Measurements from ENCODE around the gene NTNG2. TPM values are rescaled to one million over a fixed set of nuclear protein-coding genes. Genes with fewer than 3 reads are reported as not detected.

Gene NTNG2
- total and polyA plus RNA-seq, 10 of the 15 experiments (the other 5 are each of a cell fraction or from before 2014, with no cell fraction given) = 0.37 to 0.79 (median 0.45) TPM; not detected in 6

GRCh38 chr9:132249123-132249522 lies 87.3 kb downstream of the NTNG2 start (continued):
- TF ChIP-seq BCL3 (IDR thresholded peaks at IDR 0.05; ENCODE audit: borderline replicate concordance, insufficient read depth, low read depth, low read length, poor library complexity, severe bottlenecking) (no peak), IRF3 (IDR thresholded peaks at IDR 0.05) (no peak), MEF2B (IDR thresholded peaks at IDR 0.05; ENCODE audit: partially characterized antibody, poor library complexity, severe bottlenecking) (no peak)

- BruUV-seq (replicated peaks) = no TSS peak
Observed at GRCh38 chr9:132249690-132250089, 87.8 kb downstream of the NTNG2 start.

More at GRCh38 chr9:132249690-132250089, 87.8 kb downstream of the NTNG2 start:
- no peak overlapping the region for H2AFZ ChIP-seq (ENCODE audit: control insufficient read depth, low read depth, low read length)
- H3K4me2 ChIP-seq (ENCODE audit: control insufficient read depth, insufficient read depth) = no peak overlapping the region
- no peaks in the 10 kb centered on the region; the same call in 2 of the 3 replicates for H3K9me3 ChIP-seq (replicated peaks; ENCODE audit: control insufficient read depth, insufficient read depth, low read length)
- in situ Hi-C loops (cut with MboI) = loop anchor here (5.0 to 25.0 kb wide), 2 partner anchors 487 to 662 kb away; no protein-coding TSS in a partner anchor
- H3K4me3 ChIP-seq = no peak overlapping the region
- FAIRE-seq (no peak), DNase-seq (ENCODE audit: low read depth, low spot score) (no peak), ATAC-seq (no peak)
- H3K9ac ChIP-seq (ENCODE audit: control insufficient read depth, insufficient read depth, low read length) = no peak overlapping the region
- H4K20me1 ChIP-seq (ENCODE audit: control insufficient read depth, insufficient read depth) = no peaks in the 10 kb centered on the region
- H3K4me1 ChIP-seq (ENCODE audit: control insufficient read depth, insufficient read depth, low read length) = no peaks in the 10 kb centered on the region
- no peaks in the 10 kb centered on the region for H3K79me2 ChIP-seq (ENCODE audit: control insufficient read depth, insufficient read depth, low read length)
- H3K27me3 ChIP-seq (replicated peaks in 1 of 2; ENCODE audit: control insufficient read depth in 2 of 2, insufficient read depth in 2 of 2, low read length in 1 of 2) = no peaks in the 10 kb centered on the region; a peak in 1 of 4 replicates
- no peak overlapping the region for H3K27ac ChIP-seq (ENCODE audit: control insufficient read depth, insufficient read depth)
- ChIA-PET RAD21 (ENCODE audit: unreplicated experiment) (no interaction called here), POLR2A (no interaction called here), CTCF (interaction anchor here (5.4 kb wide), 1 partner anchor 12 kb away, joined by 58 read pairs; no protein-coding TSS in a partner anchor), SMC1A (ENCODE audit: uncharacterized antibody, unreplicated experiment) (no interaction called here)
- H3K36me3 ChIP-seq (ENCODE audit: control insufficient read depth in 2 of 2, insufficient read depth in 2 of 2, low read length in 1 of 2) = no peaks in the 10 kb centered on the region
- 61% methylated on average over 4 of the region's 8 CpGs for WGBS (ENCODE audit: insufficient coverage, insufficient replicate concordance, low lambda C conversion rate, missing lambda C conversion rate)
- no peak for TF ChIP-seq IKZF2 (IDR thresholded peaks at IDR 0.05)
- TF ChIP-seq POLR2AphosphoS2 (IDR thresholded peaks at IDR 0.05; ENCODE audit: low read depth, low read length) = no peak
- TF ChIP-seq GATAD2B (conservative IDR thresholded peaks at IDR 0.05; ENCODE audit: low read depth) = no peak
- intact Hi-C loops (cut with micrococcal nuclease; ENCODE audit: unreplicated experiment) = no loop called here
